RWPE2 (cell line): ENCODE data around the gene ARFIP2.

Experiments used
- ATAC-seq: fragments of 200-7000 bp; cut with Tn5 transposase; 3 replicates; pipeline ENCODE4 v1.9.1; 2021; ENCODE audit warnings: low read depth
- DNase-seq: peaks from one replicate; pipeline ENCODE4 v3.0.0-alpha.2; 2020; ENCODE audit warnings: low spot score
- H3K27ac ChIP-seq: fragments of 450-650 bp; 2 replicates; pipeline ENCODE4 v1.5.1; 2017; ENCODE audit warnings: mild to moderate bottlenecking; ENCODE audit not compliant: poor library complexity, severe bottlenecking
- H3K27me3 ChIP-seq: fragments of 250-450 bp; sonication (Bioruptor Pico); 2 replicates; pipeline ENCODE4 v1.5.1; 2021; ENCODE audit warnings: mild to moderate bottlenecking, moderate library complexity; ENCODE audit not compliant: insufficient read depth, poor library complexity, severe bottlenecking
- H3K36me3 ChIP-seq: fragments of 250-450 bp; sonication (Bioruptor Pico); 2 replicates; pipeline ENCODE4 v1.5.1; 2020; ENCODE audit warnings: low read depth, mild to moderate bottlenecking, moderate library complexity
- H3K4me1 ChIP-seq: fragments of 250-450 bp; sonication (Bioruptor Pico); 2 replicates; pipeline ENCODE4 v1.5.1; 2021; ENCODE audit warnings: mild to moderate bottlenecking, moderate library complexity; ENCODE audit not compliant: insufficient read depth, poor library complexity, severe bottlenecking
- H3K4me3 ChIP-seq: fragments of 250-450 bp; sonication (Bioruptor Pico); 2 replicates; pipeline ENCODE4 v1.5.1; 2021; ENCODE audit warnings: mild to moderate bottlenecking, moderate library complexity; ENCODE audit not compliant: severe bottlenecking
- H3K9me3 ChIP-seq: fragments of 250-450 bp; sonication (Bioruptor Pico); 2 replicates; pipeline ENCODE4 v1.5.1; 2021; ENCODE audit warnings: mild to moderate bottlenecking, moderate library complexity; ENCODE audit not compliant: severe bottlenecking
- CTCF ChIP-seq: fragments of 450-650 bp; IDR thresholded peaks from one replicate; pipeline ENCODE4 v1.5.1; 2017; ENCODE audit warnings: mild to moderate bottlenecking, moderate library complexity; ENCODE audit not compliant: poor library complexity, severe bottlenecking

Gene ARFIP2

DNA sequence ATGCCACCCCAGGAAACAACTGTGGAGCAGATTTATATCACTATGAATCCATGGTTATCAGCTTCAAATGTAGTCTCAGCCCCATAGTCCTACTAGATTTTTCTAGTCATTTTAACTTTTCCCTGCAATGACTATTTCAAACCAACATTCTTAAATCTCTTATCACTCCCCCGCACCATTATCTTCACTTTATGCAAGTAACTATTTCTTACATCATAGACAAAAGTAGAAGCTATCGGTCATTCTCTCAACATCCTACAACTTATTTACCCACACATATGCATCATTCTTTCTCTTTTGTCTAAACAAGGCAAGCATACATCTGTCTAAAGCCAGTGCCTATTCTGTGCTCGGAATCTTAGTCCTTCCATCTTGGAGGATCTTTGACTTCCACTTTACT is 4.5 kb upstream of the ARFIP2 start:
- ATAC-seq (no peak), DNase-seq (no peak)
- H3K4me1 ChIP-seq: peaks cover 6% of the 10 kb centered on the region
- H3K36me3 ChIP-seq: peaks cover 68% of the 10 kb centered on the region
- H3K27me3 ChIP-seq: no peaks in the 10 kb centered on the region
- H3K4me3 ChIP-seq: no peak overlapping the region
- no peak for TF ChIP-seq CTCF
- H3K9me3 ChIP-seq: no peaks in the 10 kb centered on the region
- no peak overlapping the region for H3K27ac ChIP-seq

- no peak for TF ChIP-seq CTCF
- ATAC-seq (no peak), DNase-seq (no peak)
- no peaks in the 10 kb centered on the region for H3K9me3 ChIP-seq
- H3K4me1 ChIP-seq: peaks cover 6% of the 10 kb centered on the region
- no peaks in the 10 kb centered on the region for H3K27me3 ChIP-seq
- no peak overlapping the region for H3K27ac ChIP-seq
- H3K36me3 ChIP-seq: peaks cover 81% of the 10 kb centered on the region
- H3K4me3 ChIP-seq: no peak overlapping the region
Observed at GRCh38 chr11:6483015-6483414, 1.9 kb upstream of the ARFIP2 start.

DNA sequence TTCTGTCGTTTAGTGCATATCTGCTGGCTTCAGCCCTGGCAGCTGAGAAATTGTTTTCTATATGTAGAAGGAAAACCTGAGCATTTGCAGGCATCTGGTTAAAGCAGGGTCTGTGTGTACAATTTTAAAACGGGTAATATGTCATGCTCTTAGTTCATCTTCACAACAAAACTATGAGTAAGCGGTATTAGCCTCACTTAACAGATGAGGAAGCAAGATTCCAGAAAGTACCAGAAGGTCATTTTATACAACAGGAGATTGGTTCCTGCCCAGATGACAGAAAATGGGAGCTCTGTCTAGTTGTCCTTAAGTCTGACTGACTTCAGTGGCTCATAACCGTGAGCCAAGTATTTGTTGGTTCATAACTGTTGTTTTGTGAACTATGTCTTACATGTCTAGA is 1.3 kb upstream of the ARFIP2 start:
- DNase-seq (no peak), ATAC-seq (no peak)
- Histone ChIP-seq H3K4me1 (peaks cover 6% of the 10 kb centered on the region), H3K36me3 (peaks cover 81% of the 10 kb centered on the region), H3K9me3 (no peaks in the 10 kb centered on the region), H3K27me3 (no peaks in the 10 kb centered on the region), H3K4me3 (peak overlapping the region; percentile 63), H3K27ac (peak overlapping the region; percentile 61)
- TF ChIP-seq CTCF: no peak

DNA sequence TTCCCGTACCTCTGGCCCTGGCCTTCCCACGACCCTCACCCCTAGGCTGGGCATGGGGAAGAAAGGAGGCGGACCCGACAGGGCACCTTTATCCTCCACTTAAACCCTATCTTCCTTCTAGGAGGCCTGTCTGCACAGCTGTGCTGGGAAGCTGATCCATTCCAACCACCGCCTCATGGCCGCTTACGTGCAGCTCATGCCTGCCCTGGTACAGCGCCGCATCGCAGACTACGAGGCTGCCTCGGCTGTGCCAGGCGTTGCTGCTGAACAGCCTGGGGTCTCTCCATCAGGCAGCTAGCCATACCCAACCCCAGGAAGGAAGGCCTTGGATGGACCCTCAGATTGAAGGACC is 769 bp upstream of the ARFIP2 start:
- Histone ChIP-seq H3K4me1 (peaks cover 6% of the 10 kb centered on the region), H3K27ac (peak overlapping the region; percentile 61), H3K27me3 (no peaks in the 10 kb centered on the region), H3K4me3 (peak overlapping the region; percentile 63), H3K36me3 (peaks cover 81% of the 10 kb centered on the region), H3K9me3 (no peaks in the 10 kb centered on the region)
- peak; percentile 16; the same call in 2 of the 3 replicates for ATAC-seq
- no peak for DNase-seq
- TF ChIP-seq CTCF: no peak

- no peaks in the 10 kb centered on the region for H3K9me3 ChIP-seq
- H3K36me3 ChIP-seq: peaks cover 73% of the 10 kb centered on the region
- ATAC-seq: no peak
- H3K27ac ChIP-seq: peak overlapping the region; percentile 61
- no peaks in the 10 kb centered on the region for H3K27me3 ChIP-seq
- H3K4me1 ChIP-seq: peaks cover 6% of the 10 kb centered on the region
- TF ChIP-seq CTCF: no peak
- H3K4me3 ChIP-seq: peak overlapping the region; percentile 63
- no peak for DNase-seq
Observed at GRCh38 chr11:6480299-6480914, 724 bp downstream of the ARFIP2 start.
